BE2C (cell line): ENCODE data around the gene LTB4R.

Experiments used
- DNase-seq: peaks from one replicate; pipeline ENCODE4 v3.0.0-alpha.2; 2020
- H3K27me3 ChIP-seq: fragments of 250-450 bp; sonication (Bioruptor Pico); 2 replicates; pipeline ENCODE4 v1.5.1; 2020; ENCODE audit warnings: mild to moderate bottlenecking
- H3K36me3 ChIP-seq: fragments of 250-450 bp; sonication (Bioruptor Pico); 2 replicates; pipeline ENCODE4 v1.5.1; 2020; ENCODE audit warnings: mild to moderate bottlenecking
- H3K4me1 ChIP-seq: fragments of 250-450 bp; sonication (Bioruptor Pico); 2 replicates; pipeline ENCODE4 v1.5.1; 2020
- H3K4me3 ChIP-seq: 2 replicates; pipeline ENCODE4 v1.5.1; 2011; ENCODE audit warnings: low read depth, low read length
- H3K9me3 ChIP-seq: fragments of 250-450 bp; sonication (Bioruptor Pico); 2 replicates; pipeline ENCODE4 v1.5.1; 2020
- TF ChIP-seq, protein P1 (sequence below): IDR thresholded peaks from 2 replicates; pipeline ENCODE4 v1.5.1; 2012; ENCODE audit warnings: mild to moderate bottlenecking, low read depth, low read length

LTB4R gene

DNA sequence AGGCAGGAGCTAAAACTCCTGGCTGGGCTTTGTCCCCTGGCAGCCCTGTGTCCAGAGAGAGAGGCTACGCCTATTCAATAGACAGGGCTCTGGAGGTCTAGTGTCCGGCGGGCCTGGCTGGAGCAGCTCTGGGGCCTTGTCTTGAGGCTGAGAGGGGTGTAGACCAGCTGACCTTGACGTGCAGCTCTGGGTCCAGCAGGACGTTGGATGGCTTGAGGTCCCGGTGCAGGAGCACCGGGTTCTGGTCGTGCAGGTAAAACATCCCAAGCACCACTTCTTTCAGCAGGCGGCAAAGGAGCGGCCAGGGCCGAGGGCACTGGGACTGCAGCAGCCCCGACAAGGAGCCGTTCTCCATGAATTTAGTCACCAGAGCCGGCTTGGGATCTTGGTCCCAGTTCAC, 27.5 kb downstream of the LTB4R start:
- DNase-seq, result no peak
- no peaks in the 10 kb centered on the region for H3K36me3 ChIP-seq
- TF ChIP-seq, protein P1, sequence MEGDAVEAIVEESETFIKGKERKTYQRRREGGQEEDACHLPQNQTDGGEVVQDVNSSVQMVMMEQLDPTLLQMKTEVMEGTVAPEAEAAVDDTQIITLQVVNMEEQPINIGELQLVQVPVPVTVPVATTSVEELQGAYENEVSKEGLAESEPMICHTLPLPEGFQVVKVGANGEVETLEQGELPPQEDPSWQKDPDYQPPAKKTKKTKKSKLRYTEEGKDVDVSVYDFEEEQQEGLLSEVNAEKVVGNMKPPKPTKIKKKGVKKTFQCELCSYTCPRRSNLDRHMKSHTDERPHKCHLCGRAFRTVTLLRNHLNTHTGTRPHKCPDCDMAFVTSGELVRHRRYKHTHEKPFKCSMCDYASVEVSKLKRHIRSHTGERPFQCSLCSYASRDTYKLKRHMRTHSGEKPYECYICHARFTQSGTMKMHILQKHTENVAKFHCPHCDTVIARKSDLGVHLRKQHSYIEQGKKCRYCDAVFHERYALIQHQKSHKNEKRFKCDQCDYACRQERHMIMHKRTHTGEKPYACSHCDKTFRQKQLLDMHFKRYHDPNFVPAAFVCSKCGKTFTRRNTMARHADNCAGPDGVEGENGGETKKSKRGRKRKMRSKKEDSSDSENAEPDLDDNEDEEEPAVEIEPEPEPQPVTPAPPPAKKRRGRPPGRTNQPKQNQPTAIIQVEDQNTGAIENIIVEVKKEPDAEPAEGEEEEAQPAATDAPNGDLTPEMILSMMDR, result no peak
- H3K4me1 ChIP-seq, result no peaks in the 10 kb centered on the region
- H3K4me3 ChIP-seq, result no peak overlapping the region
- no peaks in the 10 kb centered on the region for H3K9me3 ChIP-seq
- peaks cover 66% of the 10 kb centered on the region for H3K27me3 ChIP-seq

DNA sequence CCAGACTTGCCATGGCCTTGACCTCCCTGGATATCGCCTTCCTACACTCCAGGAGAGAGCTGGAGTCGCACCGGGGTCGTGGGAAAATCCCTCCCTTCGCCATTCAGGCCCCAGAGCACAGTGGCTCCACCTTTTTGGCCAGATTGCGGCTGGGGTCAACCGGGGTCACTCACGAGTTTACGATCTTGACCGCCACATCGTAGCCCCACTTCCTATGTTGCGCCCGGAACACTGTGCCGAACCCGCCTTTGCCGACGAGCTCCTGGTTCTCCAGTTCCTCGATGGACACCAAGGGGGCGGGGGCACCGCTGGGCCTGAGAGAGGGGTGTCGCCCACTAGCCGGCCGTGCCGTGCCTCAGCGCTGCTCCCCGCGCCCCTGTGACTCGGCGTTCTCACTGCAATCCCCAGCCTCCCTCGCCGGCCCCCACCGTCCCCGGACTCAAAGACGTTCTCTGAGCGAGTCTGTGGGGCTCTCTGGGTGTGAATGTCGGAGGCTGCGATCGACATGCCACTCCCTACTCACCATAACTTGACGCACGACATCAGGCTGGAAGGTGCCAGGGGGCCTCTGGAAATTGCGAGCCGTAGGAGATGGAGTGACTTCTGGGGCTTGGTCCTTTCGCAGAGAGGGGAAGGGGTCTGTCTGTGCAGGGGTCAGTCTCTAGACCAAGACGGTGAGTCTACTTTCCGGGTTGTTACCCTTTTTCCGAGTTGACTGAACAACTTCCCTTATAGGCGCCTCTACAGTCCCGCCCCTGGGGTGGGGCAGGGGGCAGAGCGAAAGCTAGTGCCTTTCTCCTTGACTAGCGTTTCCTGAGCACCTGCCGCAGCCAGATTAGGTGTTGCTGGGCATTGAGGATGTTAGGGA, 28.2 kb downstream of the LTB4R start, which contains the start of gene RIPK3:
TSS of gene RIPK3 (minus strand) at position 708 of the 868 bp plus-strand sequence. CDS start at position 543, 165 bp downstream.
- no peak within 1 kb of the TSS for H3K4me3 ChIP-seq

DNA sequence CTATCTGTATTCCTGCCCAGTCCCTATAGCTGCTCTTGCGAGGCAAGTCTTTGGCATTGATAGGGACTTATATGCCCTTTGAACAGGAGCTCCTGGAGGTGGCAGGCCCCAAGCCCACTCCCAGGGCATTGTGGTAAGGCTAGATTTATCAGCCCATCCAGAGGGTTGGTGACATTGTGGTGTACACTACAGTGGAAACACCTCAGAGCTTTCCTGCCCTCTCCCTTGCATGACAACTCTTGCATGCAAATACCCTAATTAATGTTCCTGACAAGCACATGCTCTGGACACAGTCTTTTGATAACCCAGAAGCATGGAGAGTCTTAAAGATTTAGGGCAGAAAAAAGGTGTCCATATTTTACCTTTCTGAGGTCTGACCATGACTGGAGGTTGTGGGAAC, 29.3 kb downstream of the LTB4R start:
- TF ChIP-seq, protein P1, result no peak
- no peak overlapping the region for H3K4me3 ChIP-seq
- H3K36me3 ChIP-seq, result no peaks in the 10 kb centered on the region
- H3K9me3 ChIP-seq, result no peaks in the 10 kb centered on the region
- H3K27me3 ChIP-seq, result peaks cover 62% of the 10 kb centered on the region
- H3K4me1 ChIP-seq, result no peaks in the 10 kb centered on the region
- DNase-seq, result no peak

More for the DNA sequence above, 28.2 kb downstream of the LTB4R start, which contains the start of gene RIPK3:
- no peaks in the 10 kb centered on the region for H3K36me3 ChIP-seq
- H3K4me1 ChIP-seq, result no peaks in the 10 kb centered on the region
- DNase-seq, result no peak
- TF ChIP-seq, protein P1, result no peak
- H3K27me3 ChIP-seq, result peaks cover 63% of the 10 kb centered on the region
- H3K9me3 ChIP-seq, result no peaks in the 10 kb centered on the region

DNA sequence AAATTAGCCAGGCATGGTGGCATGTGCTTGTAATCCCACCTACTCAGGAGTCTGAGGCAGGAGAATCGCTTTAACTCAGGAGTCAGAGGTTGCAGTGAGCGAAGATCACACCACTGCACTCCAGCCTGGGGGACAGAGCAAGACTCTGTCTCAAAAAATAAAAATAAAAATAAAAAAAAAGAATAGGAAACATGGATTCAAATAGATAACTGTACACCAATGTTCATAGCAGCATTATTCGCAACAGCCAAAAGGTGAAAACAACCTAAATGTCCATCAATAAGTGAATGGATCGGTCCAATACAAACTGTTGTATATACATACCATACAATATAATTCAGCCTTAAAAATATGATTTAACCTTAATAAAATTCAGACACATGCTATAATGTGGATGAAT, 31.6 kb downstream of the LTB4R start:
- H3K4me3 ChIP-seq, result no peak overlapping the region
- H3K36me3 ChIP-seq, result no peaks in the 10 kb centered on the region
- no peaks in the 10 kb centered on the region for H3K9me3 ChIP-seq
- H3K27me3 ChIP-seq, result peaks cover 57% of the 10 kb centered on the region
- DNase-seq, result no peak
- H3K4me1 ChIP-seq, result no peaks in the 10 kb centered on the region
- TF ChIP-seq, protein P1, result no peak

DNA sequence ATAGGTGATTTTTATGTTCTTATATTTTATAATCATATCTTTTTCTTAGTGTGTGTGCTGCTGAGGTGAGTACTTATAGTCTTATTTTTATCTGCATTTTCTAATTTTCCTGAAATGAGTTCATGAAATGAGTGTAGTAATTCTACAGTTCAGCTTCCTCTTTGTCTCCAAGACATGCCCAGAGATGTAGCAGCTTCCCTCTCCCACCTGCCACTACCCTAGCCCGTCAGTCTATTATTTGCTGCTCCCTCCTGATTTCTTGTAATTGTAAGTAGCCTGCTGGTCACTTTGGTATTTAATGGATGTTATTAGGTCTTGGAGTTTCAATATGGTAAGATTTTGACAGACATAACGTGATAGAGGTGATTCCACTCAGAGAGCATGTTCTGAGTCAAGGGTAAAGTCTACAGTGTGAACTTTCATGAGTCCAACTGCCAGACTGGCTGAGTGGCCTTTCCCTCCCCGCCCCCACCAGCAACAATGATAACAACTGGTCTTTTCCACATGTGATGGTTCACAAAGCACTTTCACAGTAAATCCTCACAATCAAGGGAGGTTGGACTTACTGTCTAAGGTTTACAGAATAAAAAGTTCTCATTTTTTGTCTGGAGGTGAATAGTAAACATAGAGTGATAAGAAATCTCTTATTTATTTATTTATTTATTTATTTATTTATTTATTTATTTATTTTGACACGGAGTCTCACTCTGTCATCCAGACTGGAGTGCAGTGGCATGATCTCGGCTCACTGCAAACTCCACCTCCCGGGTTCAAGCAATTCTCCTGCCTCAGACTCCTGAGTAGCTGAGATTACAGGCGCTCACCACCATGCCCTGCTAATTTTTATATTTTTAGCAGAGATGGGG, 32.7 kb downstream of the LTB4R start:
- H3K36me3 ChIP-seq, result no peaks in the 10 kb centered on the region
- TF ChIP-seq, protein P1, result no peak
- peaks cover 63% of the 10 kb centered on the region for H3K27me3 ChIP-seq
- no peaks in the 10 kb centered on the region for H3K4me1 ChIP-seq
- no peak overlapping the region for H3K4me3 ChIP-seq
- H3K9me3 ChIP-seq, result no peaks in the 10 kb centered on the region
- DNase-seq, result no peak
